Stimulated activated naive B cell treated with anti-CD40 and anti-IgM and Interleukin-4, amounts not matched to agents 10 μg/mL and 1 μg/mL and 100 μg/mL, for 72 hours (primary cell): ENCODE data around the gene NFATC1.
"Not testable (repeated sequence)": the region's sequence is repeated elsewhere in the genome, so short reads cannot be mapped to it uniquely, and the experiment has no call there.

ENCODE experiments used
- ATAC-seq, 2 donors: fragments of 150-1000 bp; cut with Tn5 transposase; replicated peaks; 2 replicates each; pipeline ENCODE4 v1.10.0; 2021; ENCODE audit warnings: moderate library complexity in 1 of 2
- DNase-seq: peaks from one replicate; pipeline ENCODE4 v3.0.0; 2021
- H3K27ac Mint-ChIP-seq: one replicate; pipeline ENCODE4 v1.8.0; 2022; ENCODE audit warnings: mild to moderate bottlenecking, mixed read lengths
- H3K27me3 Mint-ChIP-seq, 2 donors: one replicate each; pipeline ENCODE4 v1.8.0; 2022; ENCODE audit warnings: mixed read lengths in 2 of 2
- H3K36me3 Mint-ChIP-seq, 2 donors: one replicate each; pipeline ENCODE4 v1.8.0; 2022; ENCODE audit warnings: mixed read lengths in 2 of 2, mild to moderate bottlenecking in 1 of 2
- H3K4me1 Mint-ChIP-seq, 2 donors: one replicate each; pipeline ENCODE4 v1.8.0; 2022; ENCODE audit warnings: mixed read lengths in 2 of 2, mild to moderate bottlenecking in 1 of 2
- H3K4me3 Mint-ChIP-seq, 2 donors: one replicate each; pipeline ENCODE4 v1.8.0; 2022; ENCODE audit warnings: mild to moderate bottlenecking in 2 of 2, mixed read lengths in 2 of 2, moderate library complexity in 1 of 2
- H3K9me3 Mint-ChIP-seq, 2 donors: one replicate each; pipeline ENCODE4 v1.8.0; 2022; ENCODE audit warnings: mixed read lengths in 2 of 2, mild to moderate bottlenecking in 1 of 2

NFATC1 gene

DNA sequence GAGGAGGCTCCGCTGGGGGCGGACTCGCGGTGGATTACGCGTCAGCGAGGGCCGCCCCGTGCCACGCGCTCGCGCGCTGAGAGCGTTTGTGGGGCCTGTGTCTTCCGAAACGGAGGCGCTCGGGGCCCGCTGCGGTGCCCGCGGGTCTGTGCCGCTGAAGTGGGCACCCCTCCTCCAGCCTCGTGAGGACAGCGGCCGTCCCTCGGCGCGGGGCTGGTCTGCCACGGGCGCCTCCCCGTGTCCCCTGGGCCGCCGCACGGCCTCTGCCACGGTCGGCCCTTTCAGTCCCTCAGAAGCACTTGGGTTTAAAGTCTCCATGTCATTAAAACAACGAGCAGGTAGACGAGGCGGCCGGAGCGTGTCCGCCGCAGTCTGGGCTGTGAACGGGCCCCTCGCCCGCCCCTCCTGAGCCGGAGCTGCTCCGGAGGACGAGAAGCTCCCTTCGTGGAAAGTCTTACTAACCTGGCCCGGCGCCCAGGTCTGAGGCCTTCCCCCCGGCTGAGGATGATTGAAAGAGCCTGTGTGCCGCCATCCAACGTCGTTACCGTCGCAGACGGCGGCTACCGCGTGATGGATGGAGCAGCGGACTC lies 97.6 kb downstream of the NFATC1 start:
- no peak for ATAC-seq
- Mint-ChIP-seq H3K27me3 (no peaks in the 10 kb centered on the region), H3K27ac (no peak overlapping the region), H3K4me1 (peaks cover 37 to 47% of the 10 kb centered on the region in 2 donors), H3K36me3 (peaks cover 61 to 67% of the 10 kb centered on the region in 2 donors), H3K4me3 (no peak overlapping the region), H3K9me3 (peaks cover 9 to 12% of the 10 kb centered on the region in 2 donors)
- DNase-seq: no peak

DNA sequence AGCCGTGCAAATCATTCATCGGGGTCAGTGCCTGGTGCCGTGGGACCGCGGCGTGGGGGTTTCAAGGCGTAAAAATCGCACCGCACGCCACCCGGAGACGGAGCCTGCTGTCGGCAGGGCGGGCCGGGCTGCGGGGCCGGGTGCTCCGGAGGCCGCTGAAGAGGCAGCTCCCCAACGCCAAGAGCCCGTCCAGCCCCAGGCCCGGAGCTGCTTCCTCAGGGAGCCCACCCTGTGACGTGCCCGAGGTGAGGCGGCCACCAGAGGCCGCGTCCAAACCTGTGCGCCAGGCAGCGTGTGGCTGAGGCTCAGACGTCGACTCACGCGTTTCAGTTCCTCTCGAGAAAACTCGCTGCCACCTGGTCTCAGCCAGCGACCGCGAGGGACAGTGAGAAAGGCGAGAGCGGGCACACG lies 98.1 kb downstream of the NFATC1 start:
- Mint-ChIP-seq H3K27ac (no peak overlapping the region), H3K36me3 (peaks cover 63 to 67% of the 10 kb centered on the region in 2 donors), H3K4me1 (peaks cover 38 to 48% of the 10 kb centered on the region in 2 donors), H3K9me3 (peaks cover 13 to 16% of the 10 kb centered on the region in 2 donors), H3K27me3 (no peaks in the 10 kb centered on the region), H3K4me3 (no peak overlapping the region)
- DNase-seq (no peak), ATAC-seq (no peak)

DNA sequence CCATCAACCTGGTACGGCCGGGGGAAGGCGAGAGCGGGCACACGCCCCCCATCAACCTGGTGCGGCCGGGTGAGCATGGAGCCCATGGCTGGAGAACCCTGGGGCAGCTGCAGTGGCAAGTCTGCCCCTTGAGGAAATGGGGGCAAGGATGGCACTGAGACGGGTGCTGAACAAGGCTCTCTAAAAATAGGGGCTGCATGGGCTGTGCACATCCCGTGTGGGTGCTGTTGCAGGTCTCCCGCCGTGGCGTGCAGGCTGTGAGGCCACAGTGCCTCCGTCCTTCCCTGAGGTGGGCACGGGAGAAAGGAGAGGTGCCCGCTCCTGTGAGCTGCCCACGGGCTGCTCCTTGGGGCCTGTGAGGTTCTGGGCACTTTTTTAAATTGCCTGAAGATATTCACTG lies 99.2 kb downstream of the NFATC1 start:
- peak overlapping the region; percentile 90 for H3K27ac Mint-ChIP-seq

DNA sequence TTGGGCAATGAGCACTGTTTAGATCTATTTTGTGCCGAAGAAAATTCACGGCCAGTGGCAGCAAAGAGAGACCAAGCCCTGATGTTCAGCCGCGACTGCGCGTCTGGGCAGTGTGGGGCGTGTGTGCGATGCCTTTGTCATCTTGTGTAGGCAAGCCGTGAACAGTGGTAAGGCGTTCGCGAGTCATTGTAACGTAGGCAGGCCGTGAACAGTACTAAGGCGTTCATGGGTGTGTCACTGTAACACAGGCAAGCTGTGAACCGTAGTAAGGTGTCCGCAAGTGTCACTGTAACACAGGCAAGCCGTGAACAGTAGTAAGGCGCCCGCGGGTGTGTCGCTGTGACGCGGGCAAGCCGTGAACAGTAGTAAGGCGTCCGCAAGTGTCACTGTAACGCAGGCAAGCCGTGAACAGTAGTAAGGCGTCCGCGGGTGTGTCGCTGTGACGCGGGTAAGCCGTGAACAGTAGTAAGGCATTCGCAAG lies 99.9 kb downstream of the NFATC1 start:
- Mint-ChIP-seq H3K9me3 (peaks cover 27 to 32% of the 10 kb centered on the region in 2 donors), H3K36me3 (peaks cover 72 to 77% of the 10 kb centered on the region in 2 donors), H3K27me3 (no peaks in the 10 kb centered on the region), H3K4me1 (peaks cover 36 to 48% of the 10 kb centered on the region in 2 donors), H3K27ac (peak overlapping the region; percentile 90), H3K4me3 (peak overlapping the region in 1 of 2 donors; percentile 18)
- no peak for ATAC-seq
- no peak for DNase-seq

More for the DNA sequence above, 99.2 kb downstream of the NFATC1 start:
- no peak for ATAC-seq
- Mint-ChIP-seq H3K27me3 (no peaks in the 10 kb centered on the region), H3K4me3 (peak overlapping the region in 1 of 2 donors; percentile 23), H3K9me3 (peaks cover 22 to 26% of the 10 kb centered on the region in 2 donors), H3K4me1 (peaks cover 38 to 48% of the 10 kb centered on the region in 2 donors), H3K36me3 (peaks cover 70% of the 10 kb centered on the region in 2 donors)
- DNase-seq: no peak

DNA sequence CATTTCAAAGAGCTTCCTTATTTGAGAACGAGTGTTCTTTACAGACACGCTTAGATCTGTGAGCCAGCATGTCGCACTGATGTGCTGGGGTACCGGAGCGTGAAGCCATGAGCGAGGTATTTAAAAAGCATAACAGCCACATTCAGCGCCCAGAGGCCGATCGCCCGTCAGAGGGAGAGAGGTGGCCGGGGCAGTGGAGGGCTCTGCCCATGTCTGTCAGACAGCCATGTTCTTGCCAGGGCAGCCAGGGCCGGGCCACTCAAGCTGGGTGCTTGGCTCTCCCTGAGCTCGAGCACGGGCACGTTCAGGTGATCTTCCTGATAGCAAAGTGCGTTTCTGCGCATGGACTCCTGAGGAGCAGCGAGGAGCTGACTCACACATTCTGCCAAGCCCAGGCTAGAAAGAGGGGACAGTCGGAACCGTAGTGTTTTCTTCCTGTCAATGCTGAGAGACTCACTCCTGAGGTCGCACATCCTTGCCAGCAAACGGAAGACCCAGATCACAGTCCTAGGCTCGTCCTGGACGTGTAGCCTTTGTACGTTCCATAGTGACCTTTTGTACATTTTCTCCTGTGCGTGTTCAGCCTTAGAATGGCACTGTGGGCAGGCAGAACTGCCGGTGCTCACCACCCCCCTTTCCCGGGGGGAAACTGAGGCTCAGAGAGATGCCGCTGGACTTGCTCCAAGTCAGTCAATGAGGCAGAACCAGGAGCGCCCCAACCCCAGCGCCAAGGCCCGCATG lies 100.7 kb downstream of the NFATC1 start:
- DNase-seq (no peak), ATAC-seq (peak; percentile 31 to 56)
- no peaks in the 10 kb centered on the region for H3K27me3 Mint-ChIP-seq
- peaks cover 27 to 32% of the 10 kb centered on the region in 2 donors for H3K9me3 Mint-ChIP-seq
- peak overlapping the region; percentile 90 for H3K27ac Mint-ChIP-seq
- peaks cover 32 to 43% of the 10 kb centered on the region in 2 donors for H3K4me1 Mint-ChIP-seq
- H3K4me3 Mint-ChIP-seq: peak overlapping the region; percentile 29 to 63
- peaks cover 69 to 74% of the 10 kb centered on the region in 2 donors for H3K36me3 Mint-ChIP-seq

DNA sequence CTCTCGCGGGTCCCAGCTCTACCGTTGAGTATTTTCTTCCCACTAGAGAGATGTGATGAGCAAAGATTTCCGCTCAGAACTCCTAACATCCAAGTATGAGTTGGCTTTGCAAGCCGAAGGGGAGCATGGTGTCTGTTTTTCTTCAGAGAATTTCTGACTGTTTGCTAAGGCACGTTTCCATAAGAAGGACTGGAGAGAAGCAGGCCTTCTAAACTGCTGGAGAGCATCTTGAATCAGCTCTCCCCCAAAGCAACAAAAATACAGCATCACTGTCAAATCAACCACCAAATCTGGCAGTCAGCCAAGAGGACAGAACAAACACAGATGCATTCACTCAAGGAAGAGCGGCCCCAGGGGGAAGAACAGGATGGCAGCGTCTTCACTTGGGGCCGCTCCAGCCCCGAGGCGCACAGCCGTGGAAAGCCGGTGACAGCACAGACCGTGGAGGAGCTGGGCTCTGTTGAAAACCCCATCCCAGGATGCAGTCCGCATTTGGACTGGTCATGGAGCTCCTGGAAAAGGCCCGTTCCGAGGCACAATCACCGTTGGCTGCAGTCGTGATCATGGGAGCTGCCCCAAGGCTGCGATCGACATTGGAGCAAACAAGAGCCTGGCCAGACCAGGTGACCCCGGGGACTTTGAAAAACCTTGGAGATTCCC lies 101.4 kb downstream of the NFATC1 start:
- H3K9me3 Mint-ChIP-seq: peaks cover 27 to 32% of the 10 kb centered on the region in 2 donors
- peak overlapping the region; percentile 63 to 68 for H3K4me3 Mint-ChIP-seq
- no peaks in the 10 kb centered on the region for H3K27me3 Mint-ChIP-seq
- H3K36me3 Mint-ChIP-seq: peaks cover 63 to 68% of the 10 kb centered on the region in 2 donors
- peak overlapping the region; percentile 90 for H3K27ac Mint-ChIP-seq
- peak; percentile 41 for DNase-seq
- peaks cover 28 to 38% of the 10 kb centered on the region in 2 donors for H3K4me1 Mint-ChIP-seq
- ATAC-seq: peak; percentile 73 to 75

DNA sequence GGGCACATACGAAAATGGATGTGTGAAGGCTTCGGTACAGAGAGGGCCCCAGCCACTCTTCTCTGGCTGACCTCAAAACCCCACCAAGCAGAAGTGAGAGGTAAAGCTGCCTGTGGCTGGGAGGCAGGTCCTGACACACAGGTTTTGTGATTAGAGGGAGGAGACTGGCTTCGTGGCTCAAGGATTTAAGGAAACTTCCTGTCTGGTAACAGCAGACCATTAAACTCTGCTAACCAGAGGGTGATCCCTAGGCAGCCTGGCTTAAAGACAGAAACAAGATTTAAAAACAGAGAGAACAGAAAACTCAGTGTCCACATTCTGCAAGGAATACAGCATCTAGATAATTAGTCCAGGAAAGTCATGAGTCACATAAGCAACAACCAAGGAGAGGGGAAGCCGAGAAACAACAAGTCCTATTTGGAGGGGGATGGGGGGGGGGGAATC lies 101.9 kb downstream of the NFATC1 start:
- H3K27me3 Mint-ChIP-seq: no peaks in the 10 kb centered on the region
- peak overlapping the region; percentile 63 to 68 for H3K4me3 Mint-ChIP-seq
- H3K36me3 Mint-ChIP-seq: peaks cover 61 to 66% of the 10 kb centered on the region in 2 donors

DNA sequence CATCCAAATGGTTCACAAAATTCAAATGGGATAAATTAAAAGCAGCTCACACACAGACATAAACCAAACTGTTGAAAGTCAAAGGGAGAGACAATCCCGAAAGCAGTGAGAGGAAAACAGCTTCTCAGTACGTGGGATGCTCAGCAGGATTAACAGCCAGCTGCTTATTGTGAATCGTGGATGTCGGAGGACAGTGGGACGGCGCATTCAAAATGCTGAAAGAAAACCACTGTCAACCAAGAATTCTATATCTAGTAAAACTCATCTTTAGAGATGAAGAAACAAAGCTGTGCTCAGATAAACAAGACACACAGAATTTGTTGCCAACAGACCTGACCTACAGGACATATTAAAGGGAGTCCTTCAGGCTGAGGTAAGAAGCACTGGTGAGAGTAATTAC lies 102.9 kb downstream of the NFATC1 start:
- Mint-ChIP-seq H3K27me3 (no peaks in the 10 kb centered on the region), H3K9me3 (peaks cover 27 to 32% of the 10 kb centered on the region in 2 donors), H3K4me3 (no peak overlapping the region), H3K36me3 (peaks cover 61 to 63% of the 10 kb centered on the region in 2 donors), H3K27ac (no peak overlapping the region), H3K4me1 (peaks cover 33 to 53% of the 10 kb centered on the region in 2 donors)
- ATAC-seq: no peak
- DNase-seq: no peak

More for the DNA sequence above, 101.9 kb downstream of the NFATC1 start:
- DNase-seq (peak; percentile 55), ATAC-seq (peak; percentile 93 to 94)
- peaks cover 27 to 32% of the 10 kb centered on the region in 2 donors for H3K9me3 Mint-ChIP-seq
- H3K4me1 Mint-ChIP-seq: peaks cover 28 to 43% of the 10 kb centered on the region in 2 donors
- peak overlapping the region; percentile 90 for H3K27ac Mint-ChIP-seq

DNA sequence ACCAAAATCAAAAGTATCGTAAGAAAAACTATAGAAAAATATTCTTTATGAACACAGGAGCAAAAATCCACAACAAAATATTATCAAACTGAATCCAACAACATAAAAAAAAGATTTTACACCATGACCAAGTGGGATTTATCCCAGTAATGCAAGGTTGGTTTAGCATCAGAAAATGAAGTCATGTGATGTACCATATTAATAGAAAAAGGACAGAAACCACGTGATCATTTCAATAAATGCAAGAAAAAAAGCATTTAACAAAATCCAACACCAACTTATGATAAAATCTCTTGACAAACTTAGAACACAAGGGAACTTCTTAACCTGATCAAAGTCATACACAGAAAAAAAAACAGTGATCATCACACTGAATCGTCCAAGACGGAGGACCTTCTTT lies 105.3 kb downstream of the NFATC1 start:
- H3K27ac Mint-ChIP-seq: no peak overlapping the region
- no peak for ATAC-seq
- no peak overlapping the region for H3K4me3 Mint-ChIP-seq
- H3K27me3 Mint-ChIP-seq: no peaks in the 10 kb centered on the region
- peaks cover 24 to 28% of the 10 kb centered on the region in 2 donors for H3K9me3 Mint-ChIP-seq
- DNase-seq: no peak
- peaks cover 62 to 67% of the 10 kb centered on the region in 2 donors for H3K36me3 Mint-ChIP-seq
- H3K4me1 Mint-ChIP-seq: peaks cover 39 to 61% of the 10 kb centered on the region in 2 donors

DNA sequence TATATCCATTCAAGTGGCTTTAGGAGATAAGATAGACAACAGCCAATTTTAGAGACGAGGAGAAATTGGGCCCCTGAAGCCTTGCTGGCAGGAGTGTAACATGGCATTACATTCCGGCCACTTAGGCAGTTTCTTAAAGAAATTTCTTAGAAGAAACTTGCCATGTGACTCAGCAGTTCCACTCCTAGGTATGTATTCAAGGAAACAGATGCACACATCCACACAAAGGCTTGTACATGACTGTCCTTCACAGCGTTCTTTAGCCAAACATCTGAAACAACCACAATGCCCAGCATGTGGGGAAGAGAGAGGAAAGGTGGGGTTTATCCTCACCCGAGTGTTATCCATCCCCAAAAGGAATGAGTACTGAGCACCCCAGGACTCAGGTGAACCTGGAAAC lies 107.1 kb downstream of the NFATC1 start:
- Mint-ChIP-seq H3K27ac (no peak overlapping the region), H3K36me3 (peaks cover 48 to 54% of the 10 kb centered on the region in 2 donors), H3K4me3 (no peak overlapping the region), H3K27me3 (no peaks in the 10 kb centered on the region), H3K4me1 (peaks cover 37 to 61% of the 10 kb centered on the region in 2 donors), H3K9me3 (peaks cover 20 to 25% of the 10 kb centered on the region in 2 donors)
- no peak for DNase-seq
- ATAC-seq: no peak

DNA sequence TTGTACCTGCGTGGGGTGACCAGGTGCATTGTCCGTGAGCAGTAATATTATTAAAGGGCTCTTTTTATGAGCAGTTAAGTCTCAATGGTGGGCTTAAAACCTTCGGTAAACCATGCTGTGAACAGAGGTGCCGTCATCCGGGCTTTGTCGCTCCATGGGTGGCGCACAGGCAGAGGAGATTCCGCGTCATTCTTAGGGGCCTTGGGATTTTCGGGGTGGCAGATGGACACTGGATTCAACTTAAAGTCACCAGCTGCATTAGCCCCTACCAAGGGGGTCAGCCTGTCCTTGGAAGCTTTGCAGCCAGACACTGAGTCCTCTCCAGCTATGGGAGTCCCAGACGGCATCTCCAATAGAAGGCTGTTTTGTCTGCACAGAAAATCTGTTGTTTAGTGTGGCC lies 107.7 kb downstream of the NFATC1 start:
- H3K4me3 Mint-ChIP-seq: no peak overlapping the region
- H3K4me1 Mint-ChIP-seq: peaks cover 40 to 61% of the 10 kb centered on the region in 2 donors
- H3K27me3 Mint-ChIP-seq: no peaks in the 10 kb centered on the region
- peaks cover 17 to 19% of the 10 kb centered on the region in 2 donors for H3K9me3 Mint-ChIP-seq
- DNase-seq (no peak), ATAC-seq (no peak)
- H3K36me3 Mint-ChIP-seq: peaks cover 43 to 53% of the 10 kb centered on the region in 2 donors
- peak overlapping the region; percentile 59 for H3K27ac Mint-ChIP-seq

DNA sequence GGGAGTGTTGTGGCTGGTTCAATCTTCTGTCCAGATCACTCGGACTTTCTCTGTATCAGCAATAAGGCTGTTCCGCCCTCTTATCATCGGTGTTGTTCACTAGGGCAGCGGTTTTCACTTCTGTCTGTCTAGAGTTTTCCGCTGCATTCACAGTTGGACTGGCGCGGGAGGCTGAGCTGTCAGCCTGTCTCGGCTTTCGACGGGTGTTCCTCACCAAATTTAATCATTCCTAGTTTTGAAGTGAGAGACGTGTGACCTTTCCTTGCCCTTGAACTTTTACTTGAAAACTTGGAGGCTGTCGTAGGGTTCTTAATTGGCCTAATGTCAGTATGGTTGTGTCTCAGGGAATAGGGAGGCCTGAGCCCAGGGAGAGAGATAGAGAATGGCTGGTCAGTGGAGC lies 108.3 kb downstream of the NFATC1 start:
- H3K9me3 Mint-ChIP-seq: peaks cover 12 to 13% of the 10 kb centered on the region in 2 donors
- H3K4me3 Mint-ChIP-seq: no peak overlapping the region
- peaks cover 41 to 53% of the 10 kb centered on the region in 2 donors for H3K36me3 Mint-ChIP-seq
- DNase-seq (no peak), ATAC-seq (no peak)
- H3K27me3 Mint-ChIP-seq: no peaks in the 10 kb centered on the region
- peaks cover 46 to 67% of the 10 kb centered on the region in 2 donors for H3K4me1 Mint-ChIP-seq
- peak overlapping the region; percentile 95 for H3K27ac Mint-ChIP-seq

DNA sequence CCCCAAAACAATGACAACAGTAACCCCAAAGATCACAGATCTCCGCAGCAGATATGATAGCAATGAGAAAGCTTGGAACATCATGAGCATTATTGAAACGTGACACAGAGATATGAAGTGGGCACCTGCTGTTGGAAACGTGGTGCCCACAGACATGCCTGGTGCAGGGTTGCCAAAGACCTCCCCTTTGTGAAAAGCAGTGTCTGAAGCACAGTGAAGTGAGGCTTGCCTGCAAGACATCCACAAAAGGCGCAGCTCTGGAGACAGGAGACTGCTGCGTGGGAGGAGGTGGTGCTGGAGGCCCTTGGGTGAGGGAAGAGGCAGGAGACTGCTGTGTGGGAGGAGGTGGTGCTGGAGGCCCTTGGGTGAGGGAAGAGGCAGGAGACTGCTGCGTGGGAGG lies 108.8 kb downstream of the NFATC1 start:
- not testable (repeated sequence) for H3K27me3 Mint-ChIP-seq, ATAC-seq, DNase-seq
- Mint-ChIP-seq H3K36me3 (peaks cover 41 to 53% of the 10 kb centered on the region in 2 donors), H3K4me1 (peaks cover 51 to 72% of the 10 kb centered on the region in 2 donors), H3K9me3 (peaks cover 8 to 12% of the 10 kb centered on the region in 2 donors), H3K4me3 (peak overlapping the region; percentile 44 to 60), H3K27ac (peak overlapping the region; percentile 95)

DNA sequence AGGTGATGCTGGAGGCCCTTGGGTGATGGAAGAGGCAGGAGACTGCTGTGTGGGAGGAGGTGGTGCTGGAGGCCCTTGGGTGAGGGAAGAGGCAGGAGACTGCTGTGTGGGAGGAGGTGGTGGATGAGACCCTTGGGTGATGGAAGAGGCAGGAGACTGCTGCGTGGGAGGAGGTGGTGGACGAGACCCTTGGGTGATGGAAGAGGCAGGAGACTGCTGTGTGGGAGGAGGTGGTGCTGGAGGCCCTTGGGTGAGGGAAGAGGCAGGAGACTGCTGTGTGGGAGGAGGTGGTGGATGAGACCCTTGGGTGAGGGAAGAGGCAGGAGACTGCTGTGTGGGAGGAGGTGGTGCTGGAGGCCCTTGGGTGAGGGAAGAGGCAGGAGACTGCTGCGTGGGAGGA lies 109.7 kb downstream of the NFATC1 start:
- H3K27me3 Mint-ChIP-seq, H3K9me3 Mint-ChIP-seq, DNase-seq, ATAC-seq: not testable (repeated sequence)
- H3K4me3 Mint-ChIP-seq: peak overlapping the region; percentile 32 to 53
- peaks cover 55 to 80% of the 10 kb centered on the region in 2 donors for H3K4me1 Mint-ChIP-seq
- H3K27ac Mint-ChIP-seq: peak overlapping the region; percentile 92
- peaks cover 41 to 53% of the 10 kb centered on the region in 2 donors for H3K36me3 Mint-ChIP-seq
